Nephron progenitor cell (in vitro differentiated cells): Measurements from ENCODE around the gene STXBP3.

ENCODE experiments used
- DNase-seq: peaks from one replicate; pipeline ENCODE4 v3.0.0; 2021
- H3K27ac Mint-ChIP-seq: 2 replicates; pipeline ENCODE4 v1.8.0; 2021; ENCODE audit warnings: mild to moderate bottlenecking, moderate library complexity, mixed read lengths
- H3K27me3 Mint-ChIP-seq: 2 replicates; pipeline ENCODE4 v1.8.0; 2021; ENCODE audit warnings: mild to moderate bottlenecking, low read depth, mixed read lengths; ENCODE audit not compliant: poor library complexity
- H3K36me3 Mint-ChIP-seq: 2 replicates; pipeline ENCODE4 v1.8.0; 2021; ENCODE audit warnings: low read depth, mixed read lengths
- H3K4me1 Mint-ChIP-seq: 2 replicates; pipeline ENCODE4 v1.8.0; 2021; ENCODE audit warnings: mixed read lengths
- H3K4me3 Mint-ChIP-seq: 2 replicates; pipeline ENCODE4 v1.8.0; 2021; ENCODE audit warnings: mild to moderate bottlenecking, moderate library complexity, mixed read lengths
- H3K9me3 Mint-ChIP-seq: 2 replicates; pipeline ENCODE4 v1.8.0; 2021; ENCODE audit warnings: mild to moderate bottlenecking, moderate library complexity, mixed read lengths
- TF ChIP-seq, protein P1 (sequence below): fragments of 200-600 bp; sonication (generic); IDR thresholded peaks from 2 replicates; pipeline ENCODE4 v1.5.0; 2021; ENCODE audit warnings: antibody characterized with exemption

The STXBP3 gene

DNA sequence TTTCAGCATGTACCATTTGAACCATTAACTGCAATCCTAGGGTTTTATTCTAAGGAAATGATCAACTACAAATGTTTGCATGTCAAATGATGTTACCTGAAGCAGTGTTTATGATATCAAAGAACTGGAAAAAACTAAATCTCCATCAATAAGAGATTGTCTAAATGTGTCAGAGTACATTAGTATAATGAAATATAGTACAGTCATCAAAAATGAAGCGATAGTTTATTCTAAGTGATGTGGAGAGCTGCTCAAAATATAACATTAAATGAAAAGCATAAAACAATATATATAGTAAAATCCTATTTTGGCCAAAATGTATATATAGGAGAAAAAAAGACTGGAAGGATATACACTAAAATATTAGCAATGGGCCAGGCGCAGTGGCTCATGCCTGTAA lies 86.5 kb downstream of the STXBP3 start:
- Mint-ChIP-seq H3K27me3 (peaks cover 9% of the 10 kb centered on the region), H3K27ac (no peak overlapping the region)
- DNase-seq, result no peak

DNA sequence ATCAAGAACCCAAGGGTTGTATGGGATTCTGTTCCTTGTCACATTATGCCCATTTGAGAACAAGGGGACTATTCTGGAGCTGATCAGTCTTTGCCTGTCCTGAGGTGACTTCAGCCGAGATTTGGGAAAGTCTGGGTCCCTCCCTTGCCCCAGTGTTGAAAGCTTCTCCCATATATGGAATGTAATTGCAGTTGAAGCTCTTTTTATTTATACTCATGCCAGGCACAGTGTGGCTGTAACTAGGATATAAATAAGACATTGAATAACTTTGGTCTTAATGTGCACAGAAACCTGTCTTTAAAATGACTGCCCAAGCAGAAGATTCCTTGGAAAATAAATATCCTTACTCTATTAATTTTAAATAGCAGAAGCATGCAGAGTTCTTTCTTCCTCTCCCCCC lies 95.2 kb downstream of the STXBP3 start:
- H3K4me3 Mint-ChIP-seq, result no peak overlapping the region
- H3K4me1 Mint-ChIP-seq, result peaks cover 4% of the 10 kb centered on the region
- DNase-seq, result no peak
- H3K27ac Mint-ChIP-seq, result no peak overlapping the region
- TF ChIP-seq, protein P1, sequence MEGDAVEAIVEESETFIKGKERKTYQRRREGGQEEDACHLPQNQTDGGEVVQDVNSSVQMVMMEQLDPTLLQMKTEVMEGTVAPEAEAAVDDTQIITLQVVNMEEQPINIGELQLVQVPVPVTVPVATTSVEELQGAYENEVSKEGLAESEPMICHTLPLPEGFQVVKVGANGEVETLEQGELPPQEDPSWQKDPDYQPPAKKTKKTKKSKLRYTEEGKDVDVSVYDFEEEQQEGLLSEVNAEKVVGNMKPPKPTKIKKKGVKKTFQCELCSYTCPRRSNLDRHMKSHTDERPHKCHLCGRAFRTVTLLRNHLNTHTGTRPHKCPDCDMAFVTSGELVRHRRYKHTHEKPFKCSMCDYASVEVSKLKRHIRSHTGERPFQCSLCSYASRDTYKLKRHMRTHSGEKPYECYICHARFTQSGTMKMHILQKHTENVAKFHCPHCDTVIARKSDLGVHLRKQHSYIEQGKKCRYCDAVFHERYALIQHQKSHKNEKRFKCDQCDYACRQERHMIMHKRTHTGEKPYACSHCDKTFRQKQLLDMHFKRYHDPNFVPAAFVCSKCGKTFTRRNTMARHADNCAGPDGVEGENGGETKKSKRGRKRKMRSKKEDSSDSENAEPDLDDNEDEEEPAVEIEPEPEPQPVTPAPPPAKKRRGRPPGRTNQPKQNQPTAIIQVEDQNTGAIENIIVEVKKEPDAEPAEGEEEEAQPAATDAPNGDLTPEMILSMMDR, result no peak
- peaks cover 10% of the 10 kb centered on the region for H3K9me3 Mint-ChIP-seq
- H3K36me3 Mint-ChIP-seq, result no peaks in the 10 kb centered on the region
- peaks cover 18% of the 10 kb centered on the region for H3K27me3 Mint-ChIP-seq

More for the DNA sequence above, 86.5 kb downstream of the STXBP3 start:
- peaks cover 7% of the 10 kb centered on the region for H3K9me3 Mint-ChIP-seq
- TF ChIP-seq, protein P1, result no peak
- no peak overlapping the region for H3K4me3 Mint-ChIP-seq
- H3K4me1 Mint-ChIP-seq, result no peaks in the 10 kb centered on the region
- no peaks in the 10 kb centered on the region for H3K36me3 Mint-ChIP-seq

DNA sequence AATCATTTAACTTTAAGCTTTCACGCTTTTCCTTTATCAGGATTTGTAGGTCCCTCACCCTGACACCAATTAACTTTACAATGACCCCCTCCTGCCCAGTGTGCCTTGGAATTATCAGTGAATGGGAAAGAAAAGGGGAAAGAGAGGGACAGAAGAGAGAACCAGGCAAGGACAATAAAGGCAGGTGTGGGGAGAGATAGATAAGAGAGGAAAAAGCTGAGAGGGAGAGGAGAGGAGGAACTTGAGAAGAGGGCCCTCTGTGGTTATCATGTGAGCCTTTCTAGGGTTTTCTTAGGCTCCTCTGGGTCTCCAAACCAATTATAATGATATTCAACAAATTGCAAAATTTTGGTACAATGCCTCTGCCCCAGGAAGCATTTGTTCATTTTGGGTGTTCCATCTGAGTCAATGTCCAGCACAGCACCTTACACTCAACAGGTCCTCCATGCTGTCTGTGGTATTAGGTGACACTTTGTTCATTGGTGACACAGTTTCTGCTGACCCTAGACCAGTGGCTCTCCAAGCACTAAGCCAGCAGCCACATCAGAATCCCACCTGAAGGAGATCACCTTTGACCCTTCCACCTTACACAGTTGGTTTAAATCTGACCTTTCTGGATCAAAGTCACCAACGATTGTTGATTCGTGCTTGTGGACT lies 96.2 kb downstream of the STXBP3 start:
- H3K4me3 Mint-ChIP-seq, result no peak overlapping the region
- H3K36me3 Mint-ChIP-seq, result no peaks in the 10 kb centered on the region
- H3K4me1 Mint-ChIP-seq, result peaks cover 4% of the 10 kb centered on the region
- no peak overlapping the region for H3K27ac Mint-ChIP-seq
- H3K27me3 Mint-ChIP-seq, result peaks cover 18% of the 10 kb centered on the region
- TF ChIP-seq, protein P1, result no peak
- no peak for DNase-seq
- peaks cover 6% of the 10 kb centered on the region for H3K9me3 Mint-ChIP-seq

DNA sequence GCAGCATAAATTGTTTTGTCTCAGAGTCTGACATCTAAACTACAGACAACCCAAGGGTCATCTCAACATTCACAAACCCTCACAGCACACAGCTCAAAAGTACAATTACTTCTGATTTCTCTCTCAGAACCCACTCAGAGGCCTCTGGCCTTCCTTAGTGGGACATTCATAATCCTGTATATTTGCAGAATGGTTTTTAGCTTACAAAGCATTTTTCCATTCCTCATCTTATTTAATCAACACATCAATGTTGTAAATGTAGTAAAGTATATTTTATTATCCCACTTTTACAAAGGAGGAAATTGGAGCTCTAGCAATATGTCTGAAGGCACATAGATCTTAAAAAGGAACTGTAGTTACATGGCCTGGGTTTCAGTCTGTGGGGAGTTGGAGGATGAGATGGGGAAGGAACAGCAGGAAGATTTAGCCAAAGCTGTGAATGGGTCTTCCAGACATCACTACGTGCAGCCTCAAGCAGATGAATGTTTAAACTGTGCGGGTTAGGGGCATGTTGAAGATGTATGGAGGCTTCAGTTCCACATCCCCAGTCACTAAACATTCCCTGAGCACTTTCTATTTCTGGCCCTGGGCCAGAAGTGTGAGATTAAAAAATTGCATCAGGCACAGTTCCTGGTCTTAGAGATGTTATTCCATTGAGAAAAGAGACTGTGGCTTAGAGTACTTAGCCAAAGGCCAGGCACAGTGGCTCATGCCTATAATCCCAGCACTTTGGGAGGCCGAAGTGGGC lies 97.1 kb downstream of the STXBP3 start:
- no peak overlapping the region for H3K4me3 Mint-ChIP-seq
- peaks cover 1% of the 10 kb centered on the region for H3K9me3 Mint-ChIP-seq
- DNase-seq, result no peak
- peaks cover 4% of the 10 kb centered on the region for H3K4me1 Mint-ChIP-seq
- no peaks in the 10 kb centered on the region for H3K36me3 Mint-ChIP-seq
- TF ChIP-seq, protein P1, result no peak
- H3K27me3 Mint-ChIP-seq, result peaks cover 18% of the 10 kb centered on the region
- no peak overlapping the region for H3K27ac Mint-ChIP-seq

DNA sequence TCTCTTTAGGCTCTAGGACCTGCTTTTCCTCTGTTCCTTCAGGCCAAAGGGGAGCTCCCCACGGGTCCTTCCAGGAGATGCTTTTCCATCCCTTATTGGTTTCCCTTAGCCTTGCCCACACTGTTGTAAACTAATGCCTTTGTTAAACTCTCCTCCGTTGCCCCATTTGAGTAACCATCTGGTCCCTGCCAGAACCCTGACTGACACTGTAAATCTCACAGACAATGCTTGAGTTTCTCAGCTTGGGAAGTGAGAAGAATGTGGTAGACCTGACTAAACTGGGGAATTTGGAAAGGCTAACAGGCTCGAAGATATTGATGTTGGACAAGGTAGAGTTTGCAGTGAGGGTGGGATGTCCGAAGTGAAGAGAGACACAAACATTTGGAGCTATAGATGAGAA lies 99.0 kb downstream of the STXBP3 start:
- Mint-ChIP-seq H3K27ac (peak overlapping the region; percentile 4), H3K36me3 (no peaks in the 10 kb centered on the region), H3K4me3 (no peak overlapping the region), H3K27me3 (peaks cover 16% of the 10 kb centered on the region), H3K4me1 (peaks cover 4% of the 10 kb centered on the region), H3K9me3 (no peaks in the 10 kb centered on the region)
- TF ChIP-seq, protein P1, result no peak
- DNase-seq, result no peak

DNA sequence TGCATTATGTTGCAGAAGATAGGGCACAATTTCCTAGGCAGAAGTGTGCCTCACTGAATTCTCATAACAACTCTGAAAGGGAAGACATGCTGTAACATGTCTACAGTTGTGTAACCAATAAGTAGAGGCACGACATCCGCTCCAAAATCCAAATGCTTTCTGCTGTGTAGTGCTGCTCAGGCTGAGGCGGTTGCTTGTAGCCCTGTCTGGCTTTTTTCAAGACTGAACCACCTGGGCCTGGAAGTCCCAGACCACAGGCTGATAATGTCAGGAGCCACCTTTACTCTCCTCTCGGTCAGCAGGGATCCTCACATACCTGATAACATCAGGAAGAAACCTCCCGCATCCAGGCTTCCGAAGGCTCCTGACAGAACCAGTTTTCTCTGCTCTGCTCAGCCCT lies 99.5 kb downstream of the STXBP3 start:
- Mint-ChIP-seq H3K36me3 (no peaks in the 10 kb centered on the region), H3K4me1 (peaks cover 4% of the 10 kb centered on the region), H3K4me3 (no peak overlapping the region), H3K9me3 (no peaks in the 10 kb centered on the region), H3K27me3 (peaks cover 21% of the 10 kb centered on the region), H3K27ac (no peak overlapping the region)
- TF ChIP-seq, protein P1, result no peak
- DNase-seq, result no peak
